Keratinocyte (primary cell): ENCODE results near the gene C1RL. TPM values are rescaled to one million over a fixed set of nuclear protein-coding genes. Genes with fewer than 3 reads are reported as not detected.
"Not testable (repeated sequence)": the region's sequence is repeated elsewhere in the genome, so short reads cannot be mapped to it uniquely, and the experiment has no call there.

Experiments
- DNase-seq: peaks from one replicate; pipeline ENCODE4 v3.0.0-alpha.2; 2011; ENCODE audit warnings: low read depth, missing footprints, low spot score
- FAIRE-seq: peaks from 2 replicates; lab custom pipeline; 2011; peaks lifted over from hg19 to GRCh38; lab: Jason Lieb, UNC
- H2AFZ ChIP-seq: 2 replicates; pipeline ENCODE4 v1.6.0; 2012; ENCODE audit warnings: low read length, control low read depth, inconsistent platforms; ENCODE audit not compliant: control insufficient read depth
- H3K27ac ChIP-seq: 2 replicates; pipeline ENCODE4 v1.5.1; 2011; ENCODE audit warnings: low read length; ENCODE audit not compliant: control insufficient read depth, insufficient read depth
- H3K27me3 ChIP-seq: 3 replicates; pipeline ENCODE4 v1.6.0; 2011; ENCODE audit warnings: low read length; ENCODE audit not compliant: control insufficient read depth, insufficient read depth; ENCODE audit errors: extremely low read depth
- H3K36me3 ChIP-seq, 2 experiments: 2 replicates in 1 of 2; 3 replicates in 1 of 2; pipeline ENCODE4 v1.5.1; 2011; ENCODE audit warnings: low read length in 2 of 2, mild to moderate bottlenecking in 1 of 2; ENCODE audit not compliant: control insufficient read depth in 2 of 2, insufficient read depth in 2 of 2; ENCODE audit errors: extremely low read depth in 1 of 2
- H3K4me1 ChIP-seq: 3 replicates; pipeline ENCODE4 v1.5.1; 2011; ENCODE audit warnings: low read length; ENCODE audit not compliant: control insufficient read depth, insufficient read depth; ENCODE audit errors: extremely low read depth
- H3K4me2 ChIP-seq: 3 replicates; pipeline ENCODE4 v1.6.0; 2011; ENCODE audit warnings: low read depth, low read length; ENCODE audit not compliant: control insufficient read depth, insufficient read depth; ENCODE audit errors: extremely low read depth
- H3K4me3 ChIP-seq, 3 experiments: fragments of 200-600 bp in 1 of 3; sonication (generic) in 1 of 3; 2 replicates in 2 of 3; 3 replicates in 1 of 3; pipeline ENCODE4 v1.5.1; 2011 to 2016; ENCODE audit warnings: low read length in 3 of 3, mild to moderate bottlenecking in 3 of 3, control low read depth in 2 of 3, inconsistent platforms in 1 of 3, low read depth in 1 of 3, mixed read lengths in 1 of 3, mixed run types in 1 of 3, moderate library complexity in 1 of 3; ENCODE audit not compliant: control insufficient read depth in 2 of 3, insufficient read depth in 2 of 3; ENCODE audit errors: extremely low read depth in 1 of 3
- H3K79me2 ChIP-seq: 2 replicates; pipeline ENCODE4 v1.6.0; 2012; ENCODE audit warnings: low read length; ENCODE audit not compliant: control insufficient read depth, insufficient read depth
- H3K9ac ChIP-seq: 3 replicates; pipeline ENCODE4 v1.6.0; 2011; ENCODE audit warnings: low read length; ENCODE audit not compliant: control insufficient read depth, insufficient read depth; ENCODE audit errors: extremely low read depth
- H3K9me1 ChIP-seq: 3 replicates; pipeline ENCODE4 v1.6.0; 2011; ENCODE audit warnings: low read length; ENCODE audit not compliant: control insufficient read depth, insufficient read depth; ENCODE audit errors: extremely low read depth
- H3K9me3 ChIP-seq: 2 replicates; pipeline ENCODE4 v1.5.1; 2012; ENCODE audit warnings: low read depth, low read length; ENCODE audit not compliant: control insufficient read depth
- H4K20me1 ChIP-seq: 3 replicates; pipeline ENCODE4 v1.6.0; 2011; ENCODE audit warnings: low read length; ENCODE audit not compliant: control insufficient read depth, insufficient read depth; ENCODE audit errors: extremely low read depth
- EZH2 ChIP-seq: IDR thresholded peaks from one replicate; pipeline ENCODE4 v1.6.1; 2012; ENCODE audit warnings: inconsistent platforms, mild to moderate bottlenecking, low read length, moderate library complexity
- dilution Hi-C: fragments of 300-500 bp; cut with MboI; formaldehyde crosslinking; loops from one replicate; pipeline ENCODE4 v1.7.0; 2020; ENCODE audit warnings: low sequenced_read_pairs; ENCODE audit not compliant: extremely low pct_ligation_motif_present
- polyA plus RNA-seq, 5 experiments: library from polyadenylated mRNA; depleted of rRNA in 3 of 5; stranded (reverse) in 3 of 5; stranded (forward) in 1 of 5; unstranded in 1 of 5; fragments of >200 nt; gene quantifications; 1 replicate in 1 of 5; 2 replicates in 3 of 5; 3 replicates in 1 of 5; pipeline versions ENCODE4 v1.2.1 to v1.2.3, GENCODE V29; 2011 to 2012; ENCODE audit warnings: missing spikeins in 2 of 5, low read depth in 1 of 5, low replicate concordance in 1 of 5
- TF ChIP-seq, protein P1 (sequence below), 3 experiments: IDR thresholded peaks in 1 of 3; conservative IDR thresholded peaks in 1 of 3; optimal IDR thresholded peaks in 1 of 3; 2 replicates in 2 of 3; 3 replicates in 1 of 3; pipeline versions ENCODE3 to v1.5.1; 2011; ENCODE audit warnings: low read length in 3 of 3, mild to moderate bottlenecking in 3 of 3, moderate library complexity in 2 of 3, control low read depth in 1 of 3, inconsistent platforms in 1 of 3; ENCODE audit not compliant: insufficient read depth in 2 of 3; ENCODE audit errors: extremely low read depth in 1 of 3

The C1RL gene
- polyA plus RNA-seq, 1 donor (not counting 4 experiments of a cell fraction or from before 2014, with no cell fraction given): 9.3 TPM

DNA sequence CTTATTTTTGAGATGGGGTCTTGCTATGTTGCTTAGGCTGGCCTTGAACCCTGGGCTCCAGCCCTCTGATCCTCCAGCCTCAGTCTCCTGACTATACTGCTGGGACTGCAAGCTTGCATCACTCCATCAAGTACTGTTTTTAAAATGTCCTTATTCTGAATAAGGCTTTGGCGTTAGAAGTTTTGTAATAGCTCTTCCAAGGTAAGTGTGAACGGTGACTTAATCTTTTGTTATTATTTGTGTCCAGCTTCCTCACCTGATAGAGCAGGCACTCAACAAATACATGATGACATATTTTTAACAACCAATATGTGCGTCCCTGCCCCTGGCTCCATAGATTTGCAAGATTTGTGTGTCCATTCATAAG lies 1.4 kb downstream of the C1RL start:
- H3K4me2 ChIP-seq: peak overlapping the region; percentile 94
- peaks cover 0 to 7% of the 10 kb centered on the region in 2 experiments for H3K36me3 ChIP-seq
- H3K9ac ChIP-seq: peak overlapping the region; percentile 98
- peak overlapping the region; percentile 95 for H3K27ac ChIP-seq
- H3K9me1 ChIP-seq: no peaks in the 10 kb centered on the region
- peak overlapping the region; percentile 68 to 90 (median 90) for H3K4me3 ChIP-seq
- FAIRE-seq (peak; percentile 41), DNase-seq (no peak)
- TF ChIP-seq, protein P1, sequence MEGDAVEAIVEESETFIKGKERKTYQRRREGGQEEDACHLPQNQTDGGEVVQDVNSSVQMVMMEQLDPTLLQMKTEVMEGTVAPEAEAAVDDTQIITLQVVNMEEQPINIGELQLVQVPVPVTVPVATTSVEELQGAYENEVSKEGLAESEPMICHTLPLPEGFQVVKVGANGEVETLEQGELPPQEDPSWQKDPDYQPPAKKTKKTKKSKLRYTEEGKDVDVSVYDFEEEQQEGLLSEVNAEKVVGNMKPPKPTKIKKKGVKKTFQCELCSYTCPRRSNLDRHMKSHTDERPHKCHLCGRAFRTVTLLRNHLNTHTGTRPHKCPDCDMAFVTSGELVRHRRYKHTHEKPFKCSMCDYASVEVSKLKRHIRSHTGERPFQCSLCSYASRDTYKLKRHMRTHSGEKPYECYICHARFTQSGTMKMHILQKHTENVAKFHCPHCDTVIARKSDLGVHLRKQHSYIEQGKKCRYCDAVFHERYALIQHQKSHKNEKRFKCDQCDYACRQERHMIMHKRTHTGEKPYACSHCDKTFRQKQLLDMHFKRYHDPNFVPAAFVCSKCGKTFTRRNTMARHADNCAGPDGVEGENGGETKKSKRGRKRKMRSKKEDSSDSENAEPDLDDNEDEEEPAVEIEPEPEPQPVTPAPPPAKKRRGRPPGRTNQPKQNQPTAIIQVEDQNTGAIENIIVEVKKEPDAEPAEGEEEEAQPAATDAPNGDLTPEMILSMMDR (optimal IDR thresholded peaks at IDR 0.05 in 1 of 3, IDR thresholded peaks at IDR 0.05 in 1 of 3, conservative IDR thresholded peaks at IDR 0.05 in 1 of 3; ENCODE audit: extremely low read depth in 1 of 3, insufficient read depth in 2 of 3, low read length in 3 of 3): no peak
- TF ChIP-seq EZH2: no peak
- dilution Hi-C loops: no loop called here
- H3K9me3 ChIP-seq: no peaks in the 10 kb centered on the region
- peaks cover 34% of the 10 kb centered on the region for H3K79me2 ChIP-seq
- H3K4me1 ChIP-seq: peaks cover 6% of the 10 kb centered on the region
- H4K20me1 ChIP-seq: peaks cover 3% of the 10 kb centered on the region
- H3K27me3 ChIP-seq: no peaks in the 10 kb centered on the region
- H2AFZ ChIP-seq: peak overlapping the region; percentile 86

- FAIRE-seq, H3K36me3 ChIP-seq, dilution Hi-C loops, H3K4me3 ChIP-seq, DNase-seq, H2AFZ ChIP-seq, H3K9me3 ChIP-seq, H3K27me3 ChIP-seq, H4K20me1 ChIP-seq, H3K27ac ChIP-seq, H3K9ac ChIP-seq, H3K4me1 ChIP-seq, H3K9me1 ChIP-seq: not testable (repeated sequence)
- H3K4me2 ChIP-seq: peak overlapping the region; percentile 94
- H3K79me2 ChIP-seq: peaks cover 34% of the 10 kb centered on the region
Observed at GRCh38 chr12:7107181-7107580, 1.8 kb downstream of the C1RL start.

GRCh38 chr12:7106082-7106481 lies 2.9 kb downstream of the C1RL start:
- Histone ChIP-seq H3K4me2 (no peak overlapping the region), H3K9ac (no peak overlapping the region), H3K9me3 (no peaks in the 10 kb centered on the region), H3K9me1 (no peaks in the 10 kb centered on the region), H3K27ac (no peak overlapping the region), H3K36me3 (peaks cover 0 to 13% of the 10 kb centered on the region in 2 experiments), H3K79me2 (peaks cover 34% of the 10 kb centered on the region), H3K4me1 (peaks cover 6% of the 10 kb centered on the region), H4K20me1 (peaks cover 3% of the 10 kb centered on the region), H2AFZ (no peak overlapping the region), H3K4me3 (no peak overlapping the region), H3K27me3 (no peaks in the 10 kb centered on the region)
- FAIRE-seq: no peak
- no peak for DNase-seq
- dilution Hi-C loops: no loop called here
- TF ChIP-seq, protein P1 (optimal IDR thresholded peaks at IDR 0.05 in 1 of 3, IDR thresholded peaks at IDR 0.05 in 1 of 3, conservative IDR thresholded peaks at IDR 0.05 in 1 of 3; ENCODE audit: extremely low read depth in 1 of 3, insufficient read depth in 2 of 3, low read length in 3 of 3): no peak
- no peak for TF ChIP-seq EZH2
